ENCODE data around the gene EDARADD. TPM values are rescaled to one million over a fixed set of nuclear protein-coding genes. Genes with fewer than 3 reads are reported as not detected.

Gene EDARADD
- total RNA-seq: not detected in 2 replicates

GRCh38 chr1:236393681-236394481 lies at the start of gene EDARADD:
EDARADD (plus strand) TSS chr1:236394286; CDS start chr1:236394445, 159 bp downstream.

GRCh38 chr1:236523704-236524141 lies 129.6 kb downstream of the EDARADD start, which contains the start of gene LGALS8:
LGALS8 (plus strand) TSS chr1:236523982; CDS start chr1:236526071, 2,089 bp downstream.

Other genes with a start within 250 kb of the EDARADD start
- gene ERO1B, start 112.3 kb upstream of the EDARADD start, total RNA-seq: 2.2 and 2.3 TPM in 2 replicates
- gene LGALS8, start 129.7 kb downstream of the EDARADD start, total RNA-seq: 61.2 and 63.9 TPM in 2 replicates
- gene HEATR1, start 210.2 kb downstream of the EDARADD start, total RNA-seq: 46.7 and 79.2 TPM in 2 replicates

All from subcutaneous preadipocyte (primary cell).